Measurements from ENCODE around the gene KCNG4.

DNA sequence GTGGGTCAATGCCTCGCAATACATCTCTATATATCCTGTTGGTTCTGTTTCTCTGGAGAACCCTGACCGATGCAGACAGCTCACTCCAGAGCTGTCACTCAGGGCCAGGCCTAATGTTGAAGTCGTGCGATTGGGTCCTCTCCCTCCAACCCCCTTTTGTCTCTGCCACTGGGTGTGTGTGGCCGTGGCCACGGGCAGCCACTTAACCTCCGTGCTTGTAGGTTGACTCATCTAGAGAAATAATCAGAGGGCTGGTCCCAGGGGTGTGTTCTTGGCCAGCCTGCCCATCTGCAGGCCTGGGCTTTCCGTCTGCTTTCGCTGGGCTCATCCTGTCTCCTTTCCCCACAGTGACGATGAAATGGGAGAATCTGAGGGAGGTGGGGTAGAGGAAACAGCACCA, 41.4 kb downstream of the KCNG4 start:
- TF ChIP-seq, protein P1, sequence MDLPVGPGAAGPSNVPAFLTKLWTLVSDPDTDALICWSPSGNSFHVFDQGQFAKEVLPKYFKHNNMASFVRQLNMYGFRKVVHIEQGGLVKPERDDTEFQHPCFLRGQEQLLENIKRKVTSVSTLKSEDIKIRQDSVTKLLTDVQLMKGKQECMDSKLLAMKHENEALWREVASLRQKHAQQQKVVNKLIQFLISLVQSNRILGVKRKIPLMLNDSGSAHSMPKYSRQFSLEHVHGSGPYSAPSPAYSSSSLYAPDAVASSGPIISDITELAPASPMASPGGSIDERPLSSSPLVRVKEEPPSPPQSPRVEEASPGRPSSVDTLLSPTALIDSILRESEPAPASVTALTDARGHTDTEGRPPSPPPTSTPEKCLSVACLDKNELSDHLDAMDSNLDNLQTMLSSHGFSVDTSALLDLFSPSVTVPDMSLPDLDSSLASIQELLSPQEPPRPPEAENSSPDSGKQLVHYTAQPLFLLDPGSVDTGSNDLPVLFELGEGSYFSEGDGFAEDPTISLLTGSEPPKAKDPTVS (IDR thresholded peaks at IDR 0.05; ENCODE audit: low read depth, low read length): no peak
- TF ChIP-seq, protein P2, sequence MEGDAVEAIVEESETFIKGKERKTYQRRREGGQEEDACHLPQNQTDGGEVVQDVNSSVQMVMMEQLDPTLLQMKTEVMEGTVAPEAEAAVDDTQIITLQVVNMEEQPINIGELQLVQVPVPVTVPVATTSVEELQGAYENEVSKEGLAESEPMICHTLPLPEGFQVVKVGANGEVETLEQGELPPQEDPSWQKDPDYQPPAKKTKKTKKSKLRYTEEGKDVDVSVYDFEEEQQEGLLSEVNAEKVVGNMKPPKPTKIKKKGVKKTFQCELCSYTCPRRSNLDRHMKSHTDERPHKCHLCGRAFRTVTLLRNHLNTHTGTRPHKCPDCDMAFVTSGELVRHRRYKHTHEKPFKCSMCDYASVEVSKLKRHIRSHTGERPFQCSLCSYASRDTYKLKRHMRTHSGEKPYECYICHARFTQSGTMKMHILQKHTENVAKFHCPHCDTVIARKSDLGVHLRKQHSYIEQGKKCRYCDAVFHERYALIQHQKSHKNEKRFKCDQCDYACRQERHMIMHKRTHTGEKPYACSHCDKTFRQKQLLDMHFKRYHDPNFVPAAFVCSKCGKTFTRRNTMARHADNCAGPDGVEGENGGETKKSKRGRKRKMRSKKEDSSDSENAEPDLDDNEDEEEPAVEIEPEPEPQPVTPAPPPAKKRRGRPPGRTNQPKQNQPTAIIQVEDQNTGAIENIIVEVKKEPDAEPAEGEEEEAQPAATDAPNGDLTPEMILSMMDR (IDR thresholded peaks at IDR 0.05 in 2 of 3, conservative IDR thresholded peaks at IDR 0.05 in 1 of 3; ENCODE audit: control insufficient read depth in 2 of 3, extremely low read depth in 1 of 3, insufficient read depth in 1 of 3, low read depth in 3 of 3, low read length in 3 of 3): no peak
- TF ChIP-seq JUND (IDR thresholded peaks at IDR 0.05; ENCODE audit: low read depth, low read length) (no peak), NRF1 (conservative IDR thresholded peaks at IDR 0.05; ENCODE audit: low read depth, low read length) (no peak)
- TF ChIP-seq, protein P3, sequence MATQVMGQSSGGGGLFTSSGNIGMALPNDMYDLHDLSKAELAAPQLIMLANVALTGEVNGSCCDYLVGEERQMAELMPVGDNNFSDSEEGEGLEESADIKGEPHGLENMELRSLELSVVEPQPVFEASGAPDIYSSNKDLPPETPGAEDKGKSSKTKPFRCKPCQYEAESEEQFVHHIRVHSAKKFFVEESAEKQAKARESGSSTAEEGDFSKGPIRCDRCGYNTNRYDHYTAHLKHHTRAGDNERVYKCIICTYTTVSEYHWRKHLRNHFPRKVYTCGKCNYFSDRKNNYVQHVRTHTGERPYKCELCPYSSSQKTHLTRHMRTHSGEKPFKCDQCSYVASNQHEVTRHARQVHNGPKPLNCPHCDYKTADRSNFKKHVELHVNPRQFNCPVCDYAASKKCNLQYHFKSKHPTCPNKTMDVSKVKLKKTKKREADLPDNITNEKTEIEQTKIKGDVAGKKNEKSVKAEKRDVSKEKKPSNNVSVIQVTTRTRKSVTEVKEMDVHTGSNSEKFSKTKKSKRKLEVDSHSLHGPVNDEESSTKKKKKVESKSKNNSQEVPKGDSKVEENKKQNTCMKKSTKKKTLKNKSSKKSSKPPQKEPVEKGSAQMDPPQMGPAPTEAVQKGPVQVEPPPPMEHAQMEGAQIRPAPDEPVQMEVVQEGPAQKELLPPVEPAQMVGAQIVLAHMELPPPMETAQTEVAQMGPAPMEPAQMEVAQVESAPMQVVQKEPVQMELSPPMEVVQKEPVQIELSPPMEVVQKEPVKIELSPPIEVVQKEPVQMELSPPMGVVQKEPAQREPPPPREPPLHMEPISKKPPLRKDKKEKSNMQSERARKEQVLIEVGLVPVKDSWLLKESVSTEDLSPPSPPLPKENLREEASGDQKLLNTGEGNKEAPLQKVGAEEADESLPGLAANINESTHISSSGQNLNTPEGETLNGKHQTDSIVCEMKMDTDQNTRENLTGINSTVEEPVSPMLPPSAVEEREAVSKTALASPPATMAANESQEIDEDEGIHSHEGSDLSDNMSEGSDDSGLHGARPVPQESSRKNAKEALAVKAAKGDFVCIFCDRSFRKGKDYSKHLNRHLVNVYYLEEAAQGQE (IDR thresholded peaks at IDR 0.05; ENCODE audit: low read depth, low read length): no peak

Measured in GM12878 (cell line).